Activated T-helper 17 cell treated with anti-CD3 and anti-CD28 coated beads, Interleukin-2, amount 50 U/mL, for 72 hours (primary cell): ENCODE results near the gene MPND. TPM values are rescaled to one million over a fixed set of nuclear protein-coding genes. Genes with fewer than 3 reads are reported as not detected.

Experiments used
- ATAC-seq: fragments of 150-1000 bp; cut with Tn5 transposase; replicated peaks from 2 replicates; pipeline ENCODE4 v1.10.0; 2021; ENCODE audit warnings: mild to moderate bottlenecking, moderate library complexity
- H3K27ac Mint-ChIP-seq: one replicate; pipeline ENCODE4 v1.8.0; 2022; ENCODE audit warnings: mixed read lengths
- H3K27me3 Mint-ChIP-seq: one replicate; pipeline ENCODE4 v1.8.0; 2022; ENCODE audit warnings: mixed read lengths
- H3K36me3 Mint-ChIP-seq: one replicate; pipeline ENCODE4 v1.8.0; 2022; ENCODE audit warnings: low read depth, mild to moderate bottlenecking, mixed read lengths
- H3K4me1 Mint-ChIP-seq: one replicate; pipeline ENCODE4 v1.8.0; 2022; ENCODE audit warnings: mixed read lengths
- H3K4me3 Mint-ChIP-seq: one replicate; pipeline ENCODE4 v1.8.0; 2022; ENCODE audit warnings: mild to moderate bottlenecking, mixed read lengths
- H3K9me3 Mint-ChIP-seq: one replicate; pipeline ENCODE4 v1.8.0; 2022; ENCODE audit warnings: mixed read lengths
- total RNA-seq, 2 donors: library from RNA; stranded (reverse); gene quantifications; one replicate each; pipeline ENCODE4 v1.2.3, GENCODE V29; 2022

MPND gene
- total RNA-seq = 10 to 100 TPM; 15.5 to 19.7 TPM

GRCh38 chr19:4343370-4344307 is at the start of gene MPND:
Gene MPND (plus strand): TSS chr19:4343562. CDS start chr19:4343594, 32 bp downstream.
- H3K27me3 Mint-ChIP-seq = no peaks in the 10 kb centered on the region
- H3K4me1 Mint-ChIP-seq = peaks cover 1% of the 10 kb centered on the region
- H3K27ac Mint-ChIP-seq = peak within 1 kb of the TSS; percentile 81
- no peaks in the 10 kb centered on the region for H3K9me3 Mint-ChIP-seq
- peak; percentile 80 for ATAC-seq
- peak within 1 kb of the TSS; percentile 89 for H3K4me3 Mint-ChIP-seq
- H3K36me3 Mint-ChIP-seq = peaks cover 32% of the 10 kb centered on the region

- Mint-ChIP-seq H3K27me3 (no peaks in the 10 kb centered on the region), H3K36me3 (no peaks in the 10 kb centered on the region), H3K4me3 (no peak overlapping the region), H3K9me3 (no peaks in the 10 kb centered on the region), H3K4me1 (no peaks in the 10 kb centered on the region), H3K27ac (no peak overlapping the region)
- ATAC-seq = no peak
Measured at GRCh38 chr19:4294389-4294788, 49.0 kb upstream of the MPND start.

DNA sequence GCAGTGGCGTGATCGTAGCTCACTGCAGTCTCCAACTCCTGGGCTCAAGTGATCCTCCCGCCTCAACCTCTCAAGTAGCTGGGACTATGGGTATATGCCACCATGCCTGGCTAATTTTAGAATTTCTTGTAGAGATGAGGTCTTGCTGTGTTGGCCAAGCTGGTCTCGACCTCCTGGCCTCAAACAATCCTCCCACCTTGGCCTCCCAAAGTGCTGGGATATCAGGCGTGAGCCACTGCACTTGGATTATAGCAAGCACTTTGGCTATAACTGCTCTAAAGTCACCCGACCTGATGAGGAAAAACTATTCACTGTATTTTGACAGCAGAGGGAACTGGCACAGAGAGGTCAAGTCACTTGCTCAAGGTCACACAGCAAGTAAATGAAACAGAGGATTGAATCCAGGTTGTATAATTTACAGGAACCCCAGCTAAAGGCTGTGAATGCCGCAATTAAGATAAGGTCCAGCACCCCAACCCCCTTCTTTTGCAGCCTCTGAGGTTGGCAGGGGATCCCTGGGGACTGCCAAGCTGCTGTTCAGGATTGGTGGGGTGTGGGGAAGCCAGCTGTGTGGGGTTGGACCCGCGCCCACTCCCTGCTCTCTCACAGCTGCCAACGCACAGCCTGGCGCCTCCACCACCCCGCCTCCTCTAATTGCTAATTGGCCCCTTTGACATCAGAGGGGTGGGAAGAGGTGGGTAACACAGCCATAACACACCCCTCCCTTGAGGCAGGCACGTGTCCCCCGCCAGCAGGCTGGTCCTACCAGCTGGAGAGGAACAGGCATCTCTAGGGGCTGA is 47.2 kb upstream of the MPND start:
- H3K36me3 Mint-ChIP-seq = no peaks in the 10 kb centered on the region
- no peak overlapping the region for H3K27ac Mint-ChIP-seq
- H3K9me3 Mint-ChIP-seq = no peaks in the 10 kb centered on the region
- no peak overlapping the region for H3K4me3 Mint-ChIP-seq
- H3K4me1 Mint-ChIP-seq = no peaks in the 10 kb centered on the region
- no peak for ATAC-seq
- no peaks in the 10 kb centered on the region for H3K27me3 Mint-ChIP-seq

DNA sequence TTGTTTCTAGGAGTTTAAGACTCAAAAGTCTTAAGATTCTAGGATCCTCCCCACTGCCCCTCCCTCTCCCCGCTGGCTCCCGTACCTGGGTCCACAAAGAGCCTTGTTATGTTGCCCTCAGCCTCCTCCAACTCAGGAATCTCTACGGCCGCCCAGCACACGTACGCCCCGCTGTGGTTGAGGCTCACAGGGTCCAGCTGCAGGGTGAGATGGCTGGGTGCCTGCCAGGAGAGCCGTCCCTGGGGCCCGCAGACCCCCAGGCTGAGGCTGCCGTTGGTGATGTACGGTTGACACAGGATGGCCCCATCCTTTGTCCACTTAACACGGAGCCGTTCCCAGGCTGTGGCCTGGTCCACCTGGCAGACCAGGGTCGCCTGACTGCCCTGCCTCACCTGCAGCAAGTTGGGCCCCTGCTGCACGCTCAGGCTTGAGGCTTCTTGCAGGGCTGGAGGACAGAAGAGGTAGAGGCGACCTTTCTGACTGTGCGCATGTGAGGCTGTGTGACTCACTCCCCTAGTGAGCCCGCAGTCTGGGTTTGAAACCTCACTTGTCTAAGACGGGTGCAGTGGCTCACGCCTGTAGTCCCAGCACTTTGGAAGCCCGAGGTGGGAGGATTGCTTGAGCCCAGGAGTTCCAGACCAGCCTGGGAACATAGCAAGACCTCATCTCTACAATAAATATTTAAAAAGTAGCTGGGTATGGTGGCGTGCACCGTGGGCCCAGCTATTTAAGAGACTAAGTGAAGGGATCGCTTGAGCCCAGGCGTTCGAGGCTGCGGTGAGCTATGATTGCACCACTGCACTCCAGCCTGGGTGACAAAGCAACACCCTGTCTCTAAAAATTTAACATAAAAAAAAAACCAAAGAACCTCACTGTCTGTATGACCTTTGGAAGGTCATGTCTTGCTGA is 45.2 kb upstream of the MPND start:
- no peaks in the 10 kb centered on the region for H3K36me3 Mint-ChIP-seq
- no peaks in the 10 kb centered on the region for H3K27me3 Mint-ChIP-seq
- no peaks in the 10 kb centered on the region for H3K9me3 Mint-ChIP-seq
- no peak overlapping the region for H3K27ac Mint-ChIP-seq
- no peaks in the 10 kb centered on the region for H3K4me1 Mint-ChIP-seq
- no peak overlapping the region for H3K4me3 Mint-ChIP-seq
- peak; percentile 85 for ATAC-seq

DNA sequence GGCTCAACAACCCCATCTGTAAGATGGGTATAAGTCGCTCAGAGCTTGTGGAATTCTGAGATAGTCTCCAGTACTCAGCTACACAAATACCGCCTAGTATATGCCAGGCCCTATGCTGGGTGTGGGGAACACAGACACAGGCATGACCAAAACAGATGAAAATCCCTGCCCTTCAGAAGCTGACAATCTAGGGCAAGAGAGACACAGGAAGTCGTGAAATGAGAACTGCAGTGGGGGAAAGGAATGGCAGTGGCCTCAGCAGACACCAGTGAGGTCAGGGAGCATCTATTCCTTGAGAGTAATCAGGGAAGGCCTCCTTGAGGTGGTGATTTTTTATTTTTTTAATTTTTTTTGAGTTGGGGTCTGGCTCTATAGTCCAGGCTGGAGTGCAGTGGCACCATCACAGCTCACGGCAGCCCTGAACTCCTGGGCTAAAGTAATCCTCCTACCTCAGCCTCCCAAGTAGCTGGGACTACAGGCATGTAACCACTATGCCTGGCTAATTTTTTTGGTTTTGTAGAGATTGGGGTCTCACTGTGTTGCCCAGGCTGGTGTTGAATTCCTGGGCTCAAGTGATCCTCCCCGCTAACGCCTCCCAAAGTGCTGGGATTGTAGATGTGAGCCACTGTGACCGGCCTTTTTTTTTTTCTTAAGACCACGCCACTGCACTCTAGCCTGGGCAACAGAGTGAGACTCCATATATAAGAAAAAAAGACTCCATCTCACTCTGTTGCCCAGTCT is 44.4 kb upstream of the MPND start:
- Mint-ChIP-seq H3K4me1 (no peaks in the 10 kb centered on the region), H3K36me3 (no peaks in the 10 kb centered on the region), H3K4me3 (no peak overlapping the region), H3K27ac (no peak overlapping the region), H3K9me3 (no peaks in the 10 kb centered on the region), H3K27me3 (no peaks in the 10 kb centered on the region)
- peak; percentile 46 for ATAC-seq

DNA sequence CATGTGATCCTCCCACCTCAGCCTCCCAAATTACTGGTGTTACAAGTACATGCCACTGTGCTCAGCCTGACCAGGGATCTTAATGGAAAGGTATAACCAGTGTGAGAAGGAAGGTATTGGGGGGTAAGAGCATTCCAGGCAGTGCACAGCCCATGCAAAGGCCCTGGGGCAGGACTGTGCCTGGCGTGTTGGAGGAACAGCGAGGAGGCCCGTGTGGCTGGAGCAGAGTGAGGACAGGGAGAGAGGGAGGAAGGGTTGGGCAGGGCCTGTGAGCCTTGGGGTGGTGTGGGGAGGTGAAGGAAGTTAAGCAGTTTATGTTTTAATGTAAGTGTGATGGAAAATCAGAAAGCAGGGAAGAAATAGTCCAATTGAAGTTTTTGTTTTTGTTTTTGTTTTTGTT is 42.8 kb upstream of the MPND start:
- no peak for ATAC-seq
- no peaks in the 10 kb centered on the region for H3K4me1 Mint-ChIP-seq
- no peak overlapping the region for H3K27ac Mint-ChIP-seq
- no peaks in the 10 kb centered on the region for H3K27me3 Mint-ChIP-seq
- H3K36me3 Mint-ChIP-seq = no peaks in the 10 kb centered on the region
- no peak overlapping the region for H3K4me3 Mint-ChIP-seq
- no peaks in the 10 kb centered on the region for H3K9me3 Mint-ChIP-seq

DNA sequence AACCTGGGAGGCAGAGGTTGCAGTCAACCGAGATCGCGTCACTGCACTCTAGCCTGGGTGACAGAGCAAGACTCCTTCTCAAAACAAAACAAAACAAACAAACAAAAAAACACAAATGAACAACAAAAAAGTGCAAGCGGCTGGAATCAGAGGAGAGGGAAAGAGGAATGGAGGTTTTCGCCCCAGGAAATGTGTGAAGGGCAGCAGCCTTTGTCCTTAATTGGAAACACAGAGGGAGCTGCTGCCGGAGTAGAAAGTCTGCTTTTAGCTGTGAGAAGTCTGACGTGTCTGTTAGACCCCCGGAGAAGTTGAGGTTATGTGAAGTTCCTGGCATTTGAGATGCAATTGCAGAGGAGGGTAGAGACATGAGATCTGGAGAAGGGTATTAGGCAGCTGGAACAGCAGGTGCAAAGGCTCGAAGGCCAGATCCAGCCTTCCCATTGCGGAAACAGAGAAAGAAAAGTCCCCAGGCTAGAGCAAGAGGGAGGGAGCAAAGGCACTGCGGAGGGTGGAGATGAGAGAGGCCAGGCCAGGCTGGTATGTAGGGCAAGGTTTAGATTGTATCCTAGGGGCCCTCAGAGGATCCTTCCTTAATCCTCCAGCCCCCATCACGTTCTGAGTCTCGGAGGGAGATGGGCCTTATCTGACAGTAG is 41.6 kb upstream of the MPND start:
- no peaks in the 10 kb centered on the region for H3K4me1 Mint-ChIP-seq

DNA sequence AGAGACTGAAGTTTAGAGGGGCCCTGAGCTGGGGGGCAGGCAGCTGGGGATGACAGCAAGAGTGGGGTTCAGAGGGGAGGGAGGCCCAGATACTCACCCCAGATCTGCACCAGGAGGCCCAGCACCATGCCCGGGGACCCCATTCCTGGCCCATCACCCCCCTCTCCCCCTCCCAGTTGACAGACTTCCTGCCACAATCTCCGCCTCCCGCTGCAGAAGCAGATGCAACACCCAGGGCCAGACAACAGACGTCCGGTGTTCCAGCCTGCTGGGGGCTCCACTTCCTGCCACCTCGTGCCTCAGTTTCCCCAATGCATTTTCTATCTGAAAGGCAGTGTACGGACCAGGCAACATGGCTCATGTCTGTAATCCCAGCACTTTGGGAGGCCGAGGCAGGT is 41.1 kb upstream of the MPND start, which contains the start of gene TMIGD2:
TMIGD2 (minus strand) TSS at position 147 of the 398 bp plus-strand sequence; CDS start at position 143, 4 bp downstream.
- no peaks in the 10 kb centered on the region for H3K4me1 Mint-ChIP-seq
- no peaks in the 10 kb centered on the region for H3K27me3 Mint-ChIP-seq
- no peak for ATAC-seq
- no peaks in the 10 kb centered on the region for H3K36me3 Mint-ChIP-seq
- H3K27ac Mint-ChIP-seq = peak within 1 kb of the TSS; percentile 53
- H3K9me3 Mint-ChIP-seq = no peaks in the 10 kb centered on the region
- peak within 1 kb of the TSS; percentile 38 for H3K4me3 Mint-ChIP-seq

More for the DNA sequence above, 41.6 kb upstream of the MPND start:
- H3K27me3 Mint-ChIP-seq = no peaks in the 10 kb centered on the region
- no peaks in the 10 kb centered on the region for H3K9me3 Mint-ChIP-seq
- H3K27ac Mint-ChIP-seq = peak overlapping the region; percentile 53
- H3K36me3 Mint-ChIP-seq = no peaks in the 10 kb centered on the region
- peak overlapping the region; percentile 38 for H3K4me3 Mint-ChIP-seq
- no peak for ATAC-seq

DNA sequence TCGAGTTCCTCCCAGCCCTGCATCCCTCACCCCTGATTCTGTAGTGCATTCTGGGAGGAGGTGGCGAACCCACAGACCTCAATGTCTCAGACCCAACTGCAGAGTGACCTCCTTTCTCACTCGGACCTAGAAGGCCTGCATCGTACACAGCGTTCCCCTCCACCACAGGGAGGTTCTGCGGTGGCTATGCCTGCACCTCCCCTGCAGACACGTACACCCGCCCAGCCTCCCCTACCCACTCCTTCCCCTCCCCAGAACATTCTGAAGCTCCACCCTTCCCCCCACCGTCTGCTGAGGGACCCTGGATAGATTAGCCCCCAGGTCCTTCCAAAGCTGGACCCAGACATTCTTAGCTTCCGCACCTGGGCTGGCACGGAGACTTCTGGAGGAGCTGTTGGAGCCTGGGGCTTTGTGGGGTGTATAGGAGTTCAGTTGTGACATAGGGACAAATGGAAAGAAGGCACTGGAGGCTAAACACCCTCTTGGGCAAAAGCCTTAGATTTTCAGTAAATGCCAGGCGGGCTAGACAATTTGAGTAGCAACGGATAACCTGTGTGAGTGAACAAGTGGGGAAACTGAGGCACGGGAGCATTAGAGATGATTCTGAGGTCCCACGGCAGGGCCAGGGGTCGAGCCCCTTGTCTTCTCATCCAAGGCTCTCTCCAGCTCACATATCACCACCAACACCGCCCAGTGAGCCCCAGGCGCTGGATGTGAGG is 39.4 kb upstream of the MPND start:
- peak overlapping the region; percentile 60 for H3K4me3 Mint-ChIP-seq
- H3K36me3 Mint-ChIP-seq = no peaks in the 10 kb centered on the region
- H3K9me3 Mint-ChIP-seq = no peaks in the 10 kb centered on the region
- H3K27ac Mint-ChIP-seq = no peak overlapping the region
- no peaks in the 10 kb centered on the region for H3K4me1 Mint-ChIP-seq
- ATAC-seq = peak; percentile 34
- H3K27me3 Mint-ChIP-seq = no peaks in the 10 kb centered on the region

GRCh38 chr19:4304538-4305256 is 38.7 kb upstream of the MPND start, which contains the start of gene FSD1:
Gene FSD1 (plus strand): TSS chr19:4304598. CDS start chr19:4304747, 149 bp downstream.
- Mint-ChIP-seq H3K27me3 (no peaks in the 10 kb centered on the region), H3K36me3 (no peaks in the 10 kb centered on the region), H3K4me1 (no peaks in the 10 kb centered on the region), H3K4me3 (peak within 1 kb of the TSS; percentile 63), H3K9me3 (no peaks in the 10 kb centered on the region), H3K27ac (no peak within 1 kb of the TSS)
- ATAC-seq = peak; percentile 83

DNA sequence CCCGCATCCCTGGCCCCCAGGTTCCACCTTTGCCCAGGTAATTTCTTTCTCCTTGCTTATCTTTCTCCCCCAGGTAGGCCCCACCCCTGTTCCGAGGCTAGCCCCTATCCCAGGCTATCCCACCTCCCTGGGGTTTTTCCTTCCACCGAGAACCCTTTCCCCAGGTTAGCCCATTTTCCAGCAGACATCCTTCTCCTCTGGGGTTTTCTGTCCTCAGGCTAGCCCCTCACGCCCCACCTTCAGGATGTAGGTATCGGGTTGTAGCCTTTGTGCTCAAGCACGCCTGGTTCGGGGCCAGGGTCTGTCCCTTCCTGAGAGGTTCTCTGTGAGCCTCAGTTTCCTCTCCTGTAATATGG is 38.1 kb upstream of the MPND start:
- H3K9me3 Mint-ChIP-seq = no peaks in the 10 kb centered on the region
- H3K4me3 Mint-ChIP-seq = peak overlapping the region; percentile 63
- ATAC-seq = no peak
- H3K27me3 Mint-ChIP-seq = no peaks in the 10 kb centered on the region
- no peak overlapping the region for H3K27ac Mint-ChIP-seq
- no peaks in the 10 kb centered on the region for H3K36me3 Mint-ChIP-seq
- no peaks in the 10 kb centered on the region for H3K4me1 Mint-ChIP-seq

DNA sequence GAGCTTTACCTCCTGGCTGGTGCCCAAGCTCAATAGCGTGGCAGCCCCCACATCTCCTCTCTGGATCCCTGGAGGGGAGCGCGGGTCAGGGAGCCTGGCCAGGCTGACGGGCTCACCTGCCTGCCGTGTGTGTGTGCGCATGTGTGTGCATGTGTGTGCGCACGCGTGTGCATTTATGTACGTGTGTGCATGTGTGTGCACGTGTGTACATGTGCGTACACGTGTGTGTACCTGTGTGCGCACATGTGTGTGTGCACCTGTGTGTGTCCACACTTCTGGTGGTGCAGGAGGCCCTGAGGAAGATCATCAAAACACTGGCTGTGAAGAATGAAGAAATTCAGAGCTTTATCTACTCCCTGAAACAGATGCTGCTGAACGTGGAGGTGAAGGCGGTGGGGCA is 37.7 kb upstream of the MPND start:
- Mint-ChIP-seq H3K36me3 (no peaks in the 10 kb centered on the region), H3K27ac (no peak overlapping the region), H3K4me3 (peak overlapping the region; percentile 63), H3K4me1 (no peaks in the 10 kb centered on the region), H3K9me3 (no peaks in the 10 kb centered on the region), H3K27me3 (no peaks in the 10 kb centered on the region)
- ATAC-seq = no peak
